ENCODE data around the gene TBC1D1.
A peak's percentile ranks its signal among the peaks of the same experiment; 100 is the strongest.

TBC1D1 gene

GRCh38 chr4:38154681-38155588, 264.1 kb downstream of the TBC1D1 start:
- no peak for DNase-seq

DNA sequence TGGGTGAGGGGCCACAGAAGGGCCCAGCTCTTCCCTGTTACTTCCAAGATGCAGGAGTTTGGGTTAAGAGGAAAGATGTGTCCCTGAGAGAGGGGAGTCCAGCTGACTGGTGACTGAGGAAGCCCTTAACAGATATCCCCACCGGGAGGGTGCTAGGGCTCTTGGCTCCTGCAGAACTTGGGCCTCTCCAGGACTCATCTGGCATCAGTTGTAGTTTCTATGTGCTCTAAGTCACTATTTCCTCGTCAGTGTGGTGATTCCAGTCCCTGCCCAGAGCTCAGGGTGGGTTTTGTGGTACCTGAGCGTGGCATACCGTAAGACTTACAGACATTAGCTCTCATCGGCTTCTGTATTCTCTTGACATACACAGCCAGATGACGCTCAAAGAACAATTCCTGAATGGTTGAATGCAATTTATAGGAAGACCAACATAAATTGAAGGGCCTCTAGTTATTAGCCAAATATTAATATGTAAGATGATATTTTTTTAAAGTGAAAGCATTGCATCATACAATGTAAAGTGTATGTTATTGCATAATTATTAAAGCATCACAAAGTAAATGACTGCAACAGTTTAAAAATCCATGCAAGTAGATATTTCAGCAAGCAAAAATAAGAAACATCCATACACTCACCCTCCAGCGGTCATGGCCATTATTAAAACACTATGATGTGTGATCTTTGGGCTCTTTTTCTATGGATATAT, 264.9 kb downstream of the TBC1D1 start:
- DNase-seq, result no peak

- DNase-seq, result no peak
Measured at GRCh38 chr4:38157592-38157991, 266.7 kb downstream of the TBC1D1 start.

DNA sequence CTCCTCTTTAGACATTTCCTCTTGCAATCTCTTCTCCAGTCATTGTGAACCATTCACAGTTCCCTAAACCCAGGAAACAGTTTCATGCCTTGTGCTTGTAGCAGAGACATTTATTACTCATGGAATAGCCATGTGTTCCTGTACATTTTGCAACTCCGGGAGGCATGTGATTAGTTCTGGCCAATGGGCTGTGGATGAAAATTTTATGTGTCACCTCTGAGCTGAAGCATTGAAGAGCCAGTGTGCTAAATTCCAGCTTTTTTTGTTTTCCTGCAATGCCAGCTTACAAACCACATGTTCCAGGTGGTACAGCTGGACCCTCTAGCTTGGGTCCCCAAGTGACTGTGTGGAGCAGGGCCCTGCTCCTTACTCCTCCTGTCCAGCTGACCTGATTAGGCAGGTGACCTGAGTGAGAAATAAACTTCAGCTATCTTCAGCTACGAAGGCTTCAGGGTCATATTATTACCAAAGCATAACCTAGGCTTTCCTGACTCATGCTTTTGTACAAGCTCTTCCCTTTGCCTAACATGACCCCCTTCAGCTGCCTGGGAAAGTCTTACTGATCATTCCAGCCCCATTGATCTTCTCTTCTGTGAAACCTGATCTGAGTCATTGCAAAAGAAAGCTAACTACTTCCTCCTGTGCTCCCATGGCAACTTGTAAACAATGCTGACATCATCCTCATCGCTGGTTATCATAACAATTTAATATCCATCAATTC, 269.8 kb downstream of the TBC1D1 start:
- DNase-seq, result peak; percentile 45

- no peak for DNase-seq
Measured at GRCh38 chr4:38161208-38162113, 270.6 kb downstream of the TBC1D1 start.

- no peak for DNase-seq
Measured at GRCh38 chr4:38162240-38162784, 271.4 kb downstream of the TBC1D1 start.

GRCh38 chr4:38163216-38164006, 272.5 kb downstream of the TBC1D1 start:
- no peak for DNase-seq

DNA sequence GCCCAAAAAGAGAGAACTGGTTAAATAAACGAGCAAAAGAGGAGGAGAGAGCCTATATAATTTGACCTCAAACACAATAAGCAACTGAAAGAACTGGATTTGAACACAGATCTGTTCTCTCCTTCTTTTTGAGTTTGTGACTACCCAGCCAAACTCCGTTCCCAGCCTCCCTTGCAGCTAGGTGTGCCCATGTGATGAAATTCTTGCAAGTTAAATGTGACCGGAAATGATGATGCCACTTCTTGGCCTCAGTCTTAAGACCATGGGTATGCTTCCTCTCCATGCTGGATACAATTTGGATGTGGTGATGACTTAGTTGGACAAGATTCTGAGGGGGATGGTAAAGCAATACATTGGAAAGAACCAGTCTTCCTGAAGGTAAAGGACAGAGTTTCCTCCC, 273.5 kb downstream of the TBC1D1 start:
- DNase-seq, result no peak

- DNase-seq, result no peak
Measured at GRCh38 chr4:38166082-38166481, 275.2 kb downstream of the TBC1D1 start.

DNA sequence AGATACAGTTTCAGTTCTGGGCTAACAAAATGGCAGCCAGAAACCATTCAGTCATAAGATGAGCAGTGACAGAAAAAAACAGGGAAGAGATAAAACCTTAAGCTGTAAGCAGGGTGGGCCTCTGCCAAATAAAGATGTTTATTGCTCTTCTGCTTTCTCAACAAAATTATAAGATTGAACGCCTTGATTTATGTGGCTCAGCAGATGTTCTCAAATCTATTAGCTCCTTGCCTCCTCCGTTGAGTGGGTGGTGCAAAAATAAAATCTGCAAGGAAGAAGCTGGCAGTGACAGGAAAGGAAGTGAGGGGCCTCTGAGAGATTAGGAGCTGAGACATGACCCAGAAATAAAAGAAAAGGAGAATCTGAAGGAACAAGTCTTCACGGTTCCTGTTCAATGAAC, 275.9 kb downstream of the TBC1D1 start:
- DNase-seq, result no peak

DNA sequence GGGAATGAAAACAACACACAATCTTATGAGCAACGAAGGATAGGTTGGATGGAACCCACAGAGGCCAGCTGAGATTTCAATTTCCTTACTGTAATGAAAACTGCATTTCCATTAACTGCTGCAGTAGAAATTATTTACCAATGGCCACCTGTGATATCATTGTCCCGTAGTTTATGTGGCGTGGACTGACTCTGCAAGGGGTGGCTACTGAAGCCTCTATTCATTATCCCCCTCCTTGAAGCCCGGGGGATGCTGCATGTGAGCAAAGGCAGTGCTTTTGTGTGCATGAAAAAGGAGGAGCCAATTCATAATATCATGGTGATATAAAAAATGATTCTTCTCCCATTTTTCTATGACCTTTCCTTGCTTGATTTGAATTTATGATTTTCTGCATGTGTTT, 277.1 kb downstream of the TBC1D1 start:
- DNase-seq, result no peak

DNA sequence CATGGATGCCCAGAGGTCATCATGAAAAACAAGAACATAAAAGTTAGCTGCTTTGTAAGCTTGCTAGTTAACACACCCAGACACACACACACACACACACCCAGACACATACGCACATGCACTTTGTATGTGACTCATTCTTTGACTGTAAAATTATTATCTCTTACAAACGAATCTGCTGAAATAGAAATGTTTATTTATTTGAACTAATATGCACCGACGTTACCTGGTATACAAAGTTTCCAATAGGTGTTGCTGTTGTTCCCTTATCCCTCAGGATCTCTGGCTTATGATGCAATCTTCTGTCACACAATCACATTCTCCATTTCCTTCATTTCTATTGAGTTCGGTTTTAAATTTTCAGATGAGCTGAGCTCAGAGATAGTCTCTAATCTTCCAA, 278.6 kb downstream of the TBC1D1 start:
- DNase-seq, result no peak

DNA sequence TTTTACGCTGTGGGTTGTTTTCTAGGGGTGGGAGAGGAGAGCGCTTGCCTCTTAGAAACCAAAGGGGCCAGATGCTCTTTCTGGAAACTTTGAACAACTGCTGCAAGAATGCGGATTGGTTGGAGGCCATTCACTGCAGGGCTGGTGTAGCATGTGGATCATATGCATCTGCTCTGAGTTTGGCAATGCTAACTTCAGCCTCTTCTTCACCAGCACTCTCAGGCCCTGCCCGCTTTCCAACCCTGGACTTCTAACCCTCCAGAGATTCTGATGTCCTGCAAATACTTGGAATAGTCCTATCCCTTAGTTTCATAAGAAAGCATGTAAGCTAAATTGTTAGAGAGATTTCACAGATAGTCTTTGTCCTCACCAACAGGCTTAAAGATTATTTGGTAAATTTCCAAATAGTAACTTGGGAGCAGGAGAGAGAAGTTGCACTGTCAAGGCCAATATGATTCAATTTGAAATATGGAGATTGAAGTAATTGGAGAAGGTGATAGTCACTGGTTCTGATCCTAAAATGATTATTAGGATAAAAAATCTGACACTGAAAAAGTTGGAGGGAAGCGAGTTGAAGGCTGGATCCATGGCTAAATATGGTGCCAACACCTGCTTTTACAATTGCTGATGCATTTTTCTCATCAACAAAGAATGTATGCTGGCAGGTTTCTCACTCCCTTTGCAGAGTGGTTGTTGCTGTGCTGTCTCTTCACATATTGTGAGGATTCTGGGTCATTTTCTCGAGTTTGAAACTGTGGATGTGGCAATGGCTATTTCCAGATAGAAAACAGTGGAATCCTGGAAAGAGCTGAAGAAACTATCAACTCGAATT, 279.7 kb downstream of the TBC1D1 start:
- no peak for DNase-seq

DNA sequence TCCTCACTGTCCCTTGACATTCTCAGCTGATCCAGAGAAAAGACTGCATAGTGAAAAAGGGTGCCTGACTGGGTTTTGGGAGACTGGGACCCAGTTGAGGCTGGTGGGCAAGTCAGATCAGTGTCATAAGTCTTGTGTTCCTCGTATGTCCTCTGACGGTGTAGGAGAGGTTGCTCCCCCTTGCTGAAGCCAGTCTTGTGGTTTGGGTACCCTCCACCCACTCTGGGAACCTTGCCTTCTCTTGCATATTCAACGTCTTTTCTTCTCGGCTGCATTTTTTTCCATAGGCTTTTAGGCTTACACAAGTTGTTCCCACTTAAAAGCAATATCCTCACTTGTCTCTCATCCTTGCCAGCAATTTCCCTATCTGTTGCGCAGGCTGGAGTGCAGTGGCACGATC, 281.2 kb downstream of the TBC1D1 start:
- DNase-seq, result no peak

DNA sequence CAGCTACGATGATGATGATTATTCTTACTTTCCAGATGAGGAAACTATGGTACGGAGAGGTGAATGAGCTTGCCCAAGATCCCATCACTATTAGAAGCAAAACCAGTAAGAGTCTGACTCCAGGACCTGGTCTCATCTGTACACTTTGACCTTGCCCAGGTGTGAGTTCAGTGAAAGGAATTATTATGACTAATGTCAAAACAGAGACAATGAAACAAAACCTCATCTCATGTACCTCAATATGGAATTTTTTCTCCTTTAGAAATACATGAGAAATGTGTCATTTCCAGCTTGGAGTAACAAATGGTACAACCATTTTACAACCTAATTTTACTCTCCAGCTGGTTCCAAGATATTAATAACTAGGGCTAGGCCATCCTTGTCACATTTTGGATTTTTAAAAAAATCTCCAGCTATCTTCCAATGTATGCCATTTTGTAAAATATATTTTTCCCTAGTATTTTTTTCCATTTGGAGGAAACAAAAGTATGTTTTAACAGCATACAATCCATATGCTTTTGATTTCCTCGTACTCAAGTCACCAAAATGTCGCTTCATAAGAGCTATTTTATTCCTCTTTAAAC, 283.1 kb downstream of the TBC1D1 start:
- no peak for DNase-seq

- DNase-seq, result no peak
Measured at GRCh38 chr4:38174801-38175200, 283.9 kb downstream of the TBC1D1 start.

- no peak for DNase-seq
Measured at GRCh38 chr4:38176165-38176564, 285.3 kb downstream of the TBC1D1 start.

DNA sequence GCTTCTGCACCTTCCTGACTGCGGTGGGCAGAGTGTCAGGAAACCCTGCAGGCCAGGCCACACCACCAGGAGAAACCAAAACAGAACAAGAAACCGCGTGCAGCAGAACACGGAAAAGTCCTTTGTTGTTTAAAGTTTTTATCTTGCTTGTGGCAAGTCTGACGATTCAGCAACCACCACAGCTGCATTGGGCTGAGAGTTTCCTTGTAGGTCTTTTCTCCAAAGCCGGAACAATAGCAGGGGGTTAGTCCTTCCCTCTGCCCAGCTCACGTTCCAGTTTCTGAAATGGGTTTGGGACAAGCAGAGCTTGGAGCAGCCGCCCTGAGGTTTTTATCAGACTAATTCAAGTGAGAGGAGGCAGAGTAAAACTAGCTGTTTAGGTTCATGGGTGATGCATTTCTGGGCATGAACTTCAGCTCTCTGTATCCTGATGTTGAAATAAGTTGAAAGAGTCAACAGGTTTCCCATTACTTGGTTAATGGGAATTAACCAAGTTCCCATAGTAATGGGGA, 286.2 kb downstream of the TBC1D1 start:
- DNase-seq, result no peak

- DNase-seq, result no peak
Measured at GRCh38 chr4:38177641-38178391, 286.9 kb downstream of the TBC1D1 start.

Measured in NCI-H2081 treated with DMSO at 0.1 percent for 48 hours (cell line).